SK-N-SH (cell line): Measurements from ENCODE around the gene MAPK1. TPM values are rescaled to one million over a fixed set of nuclear protein-coding genes. Genes with fewer than 3 reads are reported as not detected.
"Not testable (repeated sequence)": the region's sequence is repeated elsewhere in the genome, so short reads cannot be mapped to it uniquely, and the experiment has no call there.

Source experiments
- CTCF ChIA-PET: fragments of 300-600, 350-600 bp; formaldehyde crosslinking; extraction: SDS; loops from one replicate; lab custom pipeline; 2021; lab: Yijun Ruan, JAX
- POLR2A ChIA-PET: fragments of 350-600 bp; sonication (Branson Sonifier 250); formaldehyde crosslinking; extraction: SDS; loops from one replicate; lab custom pipeline; 2020; ENCODE audit warnings: antibody characterized with exemption, inconsistent platforms; lab: Yijun Ruan, JAX
- DNase-seq: peaks from one replicate; pipeline ENCODE4 v3.0.0; 2012
- H2AFZ ChIP-seq: fragments of 200-600 bp; sonication (generic); 2 replicates; pipeline ENCODE4 v1.8.1; 2016; ENCODE audit warnings: antibody characterized with exemption, mild to moderate bottlenecking, low read depth
- H3F3A ChIP-seq: fragments of 200-600 bp; sonication (generic); replicated peaks from 2 replicates; pipeline ENCODE3; 2016; ENCODE audit warnings: antibody characterized with exemption, mild to moderate bottlenecking; ENCODE audit not compliant: insufficient read depth
- H3K27ac ChIP-seq, 2 experiments: fragments of 200-500 bp in 1 of 2; fragments of 200-600 bp in 1 of 2; sonication (Bioruptor generic) in 1 of 2; sonication (generic), shearing (Covaris generic) in 1 of 2; 2 replicates each; pipeline versions ENCODE4 v1.5.1 to v1.6.1; 2014 to 2016; ENCODE audit warnings: low read depth in 2 of 2, inconsistent platforms in 1 of 2, low read length in 1 of 2, mild to moderate bottlenecking in 1 of 2, mixed read lengths in 1 of 2
- H3K27me3 ChIP-seq: fragments of 200-600 bp; sonication (generic), shearing (Covaris generic); 2 replicates; pipeline ENCODE4 v1.6.1; 2016; ENCODE audit warnings: mixed run types; ENCODE audit not compliant: insufficient read depth
- H3K36me3 ChIP-seq, 2 experiments: fragments of 200-500 bp in 1 of 2; fragments of 200-600 bp in 1 of 2; sonication (Bioruptor generic) in 1 of 2; sonication (generic) in 1 of 2; replicated peaks in 1 of 2; 2 replicates each; pipeline versions ENCODE3 to v1.5.1; 2014 to 2016; ENCODE audit warnings: low read length in 1 of 2, mild to moderate bottlenecking in 1 of 2; ENCODE audit not compliant: insufficient read depth in 2 of 2, control insufficient read depth in 1 of 2
- H3K4me1 ChIP-seq, 2 experiments: fragments of 200-500 bp in 1 of 2; fragments of 200-600 bp in 1 of 2; sonication (Bioruptor generic) in 1 of 2; sonication (generic), shearing (Covaris generic) in 1 of 2; 2 replicates each; pipeline versions ENCODE4 v1.5.1 to v1.6.1; 2014 to 2016; ENCODE audit warnings: low read depth in 1 of 2, low read length in 1 of 2, mixed run types in 1 of 2; ENCODE audit not compliant: insufficient read depth in 2 of 2, control insufficient read depth in 1 of 2
- H3K4me2 ChIP-seq: fragments of 200-600 bp; sonication (generic), shearing (Covaris generic); 2 replicates; pipeline ENCODE4 v1.6.1; 2017; ENCODE audit warnings: mixed run types
- H3K4me3 ChIP-seq, 2 experiments: fragments of 200-500 bp in 1 of 2; fragments of 200-600 bp in 1 of 2; sonication (Bioruptor generic) in 1 of 2; sonication (generic), shearing (Covaris generic) in 1 of 2; 2 replicates each; pipeline versions ENCODE4 v1.5.1 to v1.8.1; 2014 to 2016; ENCODE audit warnings: low read depth in 2 of 2, inconsistent platforms in 1 of 2, low read length in 1 of 2, mild to moderate bottlenecking in 1 of 2, mixed read lengths in 1 of 2, moderate library complexity in 1 of 2
- H3K79me2 ChIP-seq: fragments of 200-600 bp; sonication (generic); 2 replicates; pipeline ENCODE4 v1.8.1; 2017; ENCODE audit warnings: mild to moderate bottlenecking; ENCODE audit not compliant: insufficient read depth
- H3K9ac ChIP-seq: fragments of 200-600 bp; sonication (generic); 2 replicates; pipeline ENCODE4 v1.6.1; 2017; ENCODE audit warnings: mixed run types
- H3K9me2 ChIP-seq: fragments of 200-600 bp; sonication (generic); 2 replicates; pipeline ENCODE4 v1.6.1; 2017; ENCODE audit warnings: mixed run types
- H3K9me3 ChIP-seq: fragments of 200-600 bp; sonication (generic); 2 replicates; pipeline ENCODE4 v1.6.1; 2017; ENCODE audit warnings: mixed run types, mild to moderate bottlenecking, moderate library complexity
- H4K20me1 ChIP-seq: fragments of 200-600 bp; sonication (generic); 2 replicates; pipeline ENCODE4 v1.6.1; 2017; ENCODE audit warnings: mild to moderate bottlenecking, mixed run types; ENCODE audit not compliant: insufficient read depth
- CHD2 ChIP-seq: fragments of 150-350 bp; IDR thresholded peaks from 2 replicates; pipeline ENCODE4 v1.6.1; 2018; ENCODE audit warnings: low read length; ENCODE audit not compliant: partially characterized antibody
- EP300 ChIP-seq, 2 experiments: IDR thresholded peaks; 2 replicates each; pipeline versions ENCODE4 v1.4.0 to v1.6.1; 2012; ENCODE audit warnings: borderline replicate concordance in 1 of 2, low read depth in 1 of 2, low read length in 1 of 2
- FOXM1 ChIP-seq: IDR thresholded peaks from 2 replicates; pipeline ENCODE4 v1.4.0; 2012; ENCODE audit warnings: low read depth, mild to moderate bottlenecking
- MXI1 ChIP-seq: IDR thresholded peaks from 2 replicates; pipeline ENCODE4 v1.6.1; 2012; ENCODE audit warnings: mild to moderate bottlenecking, low read depth, low read length, improper control_type of control experiment
- RFX5 ChIP-seq: IDR thresholded peaks from 2 replicates; pipeline ENCODE4 v1.6.1; 2012; ENCODE audit warnings: mild to moderate bottlenecking, improper control_type of control experiment, low read length
- SIN3A ChIP-seq: IDR thresholded peaks from 2 replicates; pipeline ENCODE4 v1.6.1; 2012; ENCODE audit warnings: low read depth, mild to moderate bottlenecking, low read length, moderate library complexity, borderline replicate concordance
- SMC3 ChIP-seq: IDR thresholded peaks from 2 replicates; pipeline ENCODE4 v1.6.1; 2012; ENCODE audit warnings: low read depth, low read length, improper control_type of control experiment
- YY1 ChIP-seq: IDR thresholded peaks from 2 replicates; pipeline ENCODE4 v1.4.0; 2012; ENCODE audit warnings: low read depth, mild to moderate bottlenecking
- WGBS: methylation state at CpG from one replicate; pipeline ENCODE4 v1.1.6; 2017; ENCODE audit warnings: low lambda C conversion rate; 5-methylcytosine and 5-hydroxymethylcytosine counted together
- polyA plus RNA-seq, 3 experiments: library from polyadenylated mRNA; depleted of rRNA; stranded (reverse); fragments of >200 nt; gene quantifications; 2 replicates each; pipeline ENCODE4 v1.2.3, GENCODE V29; 2012
- TF ChIP-seq, protein P1 (sequence below): IDR thresholded peaks from 2 replicates; pipeline ENCODE4; 2012

Gene MAPK1
- polyA plus RNA-seq, 1 of the 3 experiments (the other 2 are of a cell fraction) = 25.6 TPM

DNA sequence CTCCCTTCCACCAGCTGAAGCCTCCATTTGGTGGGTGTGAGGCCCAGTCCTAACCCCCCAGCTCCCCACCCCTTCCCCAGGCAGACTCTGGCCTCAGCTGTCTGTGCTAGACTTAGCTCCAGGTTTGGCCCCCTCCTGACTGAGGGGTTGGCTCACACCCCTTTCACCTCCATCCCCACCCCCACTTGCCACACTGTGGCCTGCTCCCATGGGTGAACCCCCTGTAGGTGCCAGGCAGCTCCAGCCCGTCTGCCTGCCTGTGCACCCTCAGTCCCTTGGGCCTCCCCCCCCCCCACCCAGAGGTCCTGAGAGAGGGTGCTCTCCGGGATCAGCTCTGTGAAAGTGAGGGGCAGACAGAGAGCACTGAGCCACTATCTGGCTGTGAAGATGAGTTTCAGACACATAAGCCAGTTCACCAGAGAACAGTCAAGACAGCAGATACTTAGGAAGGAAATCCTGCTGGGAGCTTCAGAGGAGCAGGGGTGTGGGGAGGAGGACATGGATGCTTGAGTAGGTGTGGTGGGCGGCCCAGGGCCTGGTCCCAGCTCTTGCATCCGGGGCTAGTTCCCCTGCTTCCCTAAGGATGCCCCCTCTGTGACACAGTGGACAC, 49.0 kb upstream of the MAPK1 start (continued):
- TF ChIP-seq SIN3A (no peak), RFX5 (no peak)

DNA sequence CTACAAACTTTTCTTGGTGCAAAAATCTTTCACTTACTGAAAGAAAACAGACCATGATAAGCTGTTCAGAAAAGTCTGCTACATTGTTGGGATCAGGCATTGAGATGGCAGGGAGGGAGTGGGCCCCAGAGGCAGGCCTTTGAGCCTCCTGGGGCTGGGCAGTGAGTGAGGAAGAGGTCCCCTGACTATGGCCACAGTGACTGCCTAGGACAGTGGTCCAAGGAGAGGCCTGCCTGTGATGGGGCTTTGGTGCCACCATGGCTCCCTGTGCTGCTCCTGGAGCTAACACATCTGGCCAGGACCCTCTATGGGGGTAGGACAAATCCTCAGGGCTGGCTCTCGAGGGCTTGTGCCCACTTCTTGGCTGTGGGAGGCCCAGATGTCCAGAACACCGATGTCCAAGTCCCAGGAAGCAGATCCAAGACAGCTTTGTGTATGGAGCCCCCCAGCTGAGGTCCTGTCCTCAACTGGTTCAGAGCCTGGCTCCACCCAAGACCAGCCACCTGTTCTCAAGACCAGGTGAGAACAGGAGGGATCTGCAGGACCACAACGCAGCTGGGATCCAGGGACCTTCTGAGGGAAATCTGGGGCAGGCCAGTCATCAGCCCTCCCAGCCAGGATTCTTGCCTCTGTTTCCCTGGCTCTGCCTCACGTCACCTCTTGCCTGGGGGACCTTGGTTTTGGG, 48.3 kb upstream of the MAPK1 start:
- TF ChIP-seq YY1 (no peak), SIN3A (no peak), MXI1 (no peak), CHD2 (no peak), EP300 (IDR thresholded peaks at IDR 0.05; ENCODE audit: borderline replicate concordance in 1 of 2, low read depth in 1 of 2, low read length in 1 of 2) (no peak), SMC3 (no peak), FOXM1 (no peak)
- TF ChIP-seq, protein P1, sequence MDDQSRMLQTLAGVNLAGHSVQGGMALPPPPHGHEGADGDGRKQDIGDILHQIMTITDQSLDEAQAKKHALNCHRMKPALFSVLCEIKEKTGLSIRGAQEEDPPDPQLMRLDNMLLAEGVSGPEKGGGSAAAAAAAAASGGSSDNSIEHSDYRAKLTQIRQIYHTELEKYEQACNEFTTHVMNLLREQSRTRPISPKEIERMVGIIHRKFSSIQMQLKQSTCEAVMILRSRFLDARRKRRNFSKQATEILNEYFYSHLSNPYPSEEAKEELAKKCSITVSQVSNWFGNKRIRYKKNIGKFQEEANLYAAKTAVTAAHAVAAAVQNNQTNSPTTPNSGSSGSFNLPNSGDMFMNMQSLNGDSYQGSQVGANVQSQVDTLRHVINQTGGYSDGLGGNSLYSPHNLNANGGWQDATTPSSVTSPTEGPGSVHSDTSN = no peak

DNA sequence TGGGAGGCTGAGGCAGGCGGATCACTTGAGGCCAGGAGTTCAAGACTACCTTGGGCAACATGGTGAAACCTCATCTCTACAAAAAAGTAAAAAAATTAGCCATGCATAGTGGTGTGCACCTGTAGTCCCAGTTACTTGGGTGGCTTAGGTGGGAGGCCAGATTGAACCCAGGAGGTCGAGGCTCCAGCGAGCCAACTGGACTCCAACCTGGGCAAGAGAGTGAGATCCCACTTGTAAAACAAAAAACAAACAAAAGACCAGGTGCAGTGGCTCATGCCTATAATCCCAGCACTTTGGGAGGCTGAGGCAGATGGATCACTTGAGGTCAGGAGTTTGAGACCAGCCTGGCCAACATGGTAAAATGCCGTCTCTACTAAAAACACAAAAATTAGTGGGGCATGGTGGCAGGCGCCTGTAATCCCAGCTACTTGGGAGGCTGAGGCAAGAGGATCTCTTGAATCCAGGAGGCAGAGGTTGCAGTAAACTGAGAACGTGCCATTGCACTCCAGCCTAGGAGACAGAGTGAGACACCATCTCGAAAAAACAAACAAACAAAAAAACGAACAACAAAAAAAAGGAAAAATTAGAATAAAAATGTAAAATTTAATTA, 46.7 kb upstream of the MAPK1 start:
- H3K79me2 ChIP-seq, H3K27me3 ChIP-seq, DNase-seq, H3K4me1 ChIP-seq, CTCF ChIA-PET, H3K4me2 ChIP-seq, POLR2A ChIA-PET, H2AFZ ChIP-seq, H3K9me3 ChIP-seq, H4K20me1 ChIP-seq, H3K4me3 ChIP-seq, H3K9me2 ChIP-seq, H3K27ac ChIP-seq, H3K9ac ChIP-seq, H3K36me3 ChIP-seq, H3F3A ChIP-seq: not testable (repeated sequence)
- WGBS = 93% methylated on average over 8 of the region's 8 CpGs

More for the DNA sequence above, 48.3 kb upstream of the MAPK1 start:
- Histone ChIP-seq H3F3A (no peaks in the 10 kb centered on the region), H3K9me3 (no peaks in the 10 kb centered on the region), H3K9ac (no peak overlapping the region), H3K4me3 (no peak overlapping the region), H3K79me2 (no peaks in the 10 kb centered on the region), H4K20me1 (no peaks in the 10 kb centered on the region), H3K4me2 (no peak overlapping the region), H2AFZ (no peak overlapping the region), H3K9me2 (no peaks in the 10 kb centered on the region), H3K27ac (no peak overlapping the region), H3K36me3 (no peaks in the 10 kb centered on the region), H3K4me1 (peaks cover 0 to 9% of the 10 kb centered on the region in 2 experiments; a peak in 1 of 4 replicates), H3K27me3 (no peaks in the 10 kb centered on the region)
- WGBS = 70% methylated on average over 2 of the region's 4 CpGs
- DNase-seq = peak; percentile 12
- POLR2A ChIA-PET = interaction anchor here (0.6 kb wide), 1 partner anchor 37 kb away, joined by 3 read pairs; the partner anchor contains the start of gene PPM1F
- CTCF ChIA-PET = interaction anchor here (1.1 to 15.9 kb wide), 3 partner anchors 22 to 57 kb away, joined by 4 to 145 read pairs (median 5); partner anchors contain the start of gene PPM1F

DNA sequence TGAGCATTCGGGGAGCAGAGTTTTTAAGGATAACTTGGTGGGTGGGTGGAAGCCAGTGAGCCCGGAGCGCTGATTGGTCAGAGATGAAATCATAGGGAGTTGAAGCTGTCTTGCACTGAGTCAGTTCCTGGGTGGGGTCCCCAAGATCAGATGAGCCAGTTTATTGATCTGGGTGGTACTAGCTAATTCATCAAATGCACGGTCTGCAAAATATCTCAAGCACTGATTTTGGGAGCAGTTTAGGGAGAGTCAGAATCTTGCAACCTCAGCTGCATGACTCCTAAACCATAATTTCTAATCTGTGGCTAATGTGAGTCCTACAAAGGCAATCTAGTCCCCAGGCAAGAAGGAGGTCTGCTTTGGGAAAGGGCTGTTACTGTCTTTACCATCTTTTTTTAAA, 42.9 kb upstream of the MAPK1 start:
- POLR2A ChIA-PET, H3K4me2 ChIP-seq, H3K27ac ChIP-seq, H2AFZ ChIP-seq, DNase-seq, H3K4me3 ChIP-seq, H3F3A ChIP-seq, H3K9ac ChIP-seq, H3K9me3 ChIP-seq, H4K20me1 ChIP-seq, H3K4me1 ChIP-seq, H3K79me2 ChIP-seq, CTCF ChIA-PET, H3K36me3 ChIP-seq, H3K27me3 ChIP-seq, H3K9me2 ChIP-seq: not testable (repeated sequence)
- WGBS = 90% methylated on average over 4 of the region's 4 CpGs
